GM21576 (cell line): ENCODE data around the gene HAUS3.

Source experiments
- ATAC-seq: cut with Tn5 transposase; IDR thresholded peaks from one replicate; pipeline ENCODE4 v1.9.1; 2021; ENCODE audit warnings: mild to moderate bottlenecking, moderate library complexity; ENCODE audit not compliant: unreplicated experiment

The HAUS3 gene

DNA sequence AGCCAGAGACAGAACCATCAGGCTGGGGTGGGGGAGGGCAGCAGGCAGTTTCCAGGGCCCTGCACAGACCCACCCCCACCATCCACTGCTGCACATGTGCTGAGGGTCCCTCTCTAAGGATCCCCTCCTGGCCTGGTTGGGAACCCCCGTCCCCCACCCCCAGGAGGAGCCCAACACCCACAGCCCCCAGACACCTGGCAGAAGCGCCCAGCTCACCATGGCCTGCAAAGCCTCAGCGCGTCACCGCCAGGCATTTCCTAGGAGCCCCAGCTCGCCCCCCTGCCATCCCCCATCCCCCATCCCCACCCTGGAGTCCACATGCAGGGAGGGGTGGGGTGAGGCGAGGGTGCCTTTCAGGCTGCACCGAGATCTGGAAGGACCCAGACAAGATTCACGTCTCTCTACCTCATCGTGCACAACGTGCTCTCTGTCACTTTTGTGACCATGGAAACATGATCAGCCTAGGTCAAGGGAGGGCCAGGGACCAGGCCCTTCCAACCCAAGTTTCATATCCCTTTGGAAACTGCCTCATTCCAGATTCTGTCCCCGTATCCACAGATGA is 10.7 kb upstream of the HAUS3 start:
- ATAC-seq, result no peak

DNA sequence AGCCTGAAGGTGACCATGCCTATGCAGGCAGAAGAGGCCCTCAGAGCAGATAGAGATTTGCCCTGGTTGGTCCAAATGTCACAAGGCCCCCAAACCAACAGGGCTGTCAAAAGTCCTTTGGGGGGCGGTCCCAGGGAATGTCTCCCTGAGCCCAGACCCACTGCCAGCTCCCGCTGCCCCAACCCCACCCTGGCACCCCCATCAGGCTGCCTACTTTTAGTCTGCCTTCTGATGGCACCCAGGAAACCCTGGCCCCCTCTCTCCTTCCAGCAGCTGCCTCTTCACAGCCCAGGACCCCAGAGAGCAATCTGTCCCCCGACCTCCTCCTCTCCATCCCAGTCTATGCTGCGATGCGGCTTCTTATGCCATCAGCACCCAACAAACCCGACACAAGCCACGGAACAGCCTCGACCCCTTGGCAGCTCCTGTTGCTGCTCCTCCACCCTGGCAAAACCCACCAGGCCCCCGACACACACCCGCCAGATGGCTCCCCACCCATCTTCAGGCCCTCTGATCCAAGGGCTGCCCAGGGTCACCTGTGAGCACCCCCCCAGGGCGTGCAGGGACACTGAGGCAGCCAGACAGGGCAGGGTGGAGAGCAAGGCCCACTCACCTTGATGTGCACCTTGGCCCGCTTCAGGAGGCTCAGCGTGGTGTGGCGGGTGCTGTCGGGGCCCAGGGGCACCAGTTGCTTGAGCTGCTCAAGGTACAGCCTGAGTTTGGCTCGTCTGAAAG is 10.0 kb upstream of the HAUS3 start:
- ATAC-seq, result no peak

DNA sequence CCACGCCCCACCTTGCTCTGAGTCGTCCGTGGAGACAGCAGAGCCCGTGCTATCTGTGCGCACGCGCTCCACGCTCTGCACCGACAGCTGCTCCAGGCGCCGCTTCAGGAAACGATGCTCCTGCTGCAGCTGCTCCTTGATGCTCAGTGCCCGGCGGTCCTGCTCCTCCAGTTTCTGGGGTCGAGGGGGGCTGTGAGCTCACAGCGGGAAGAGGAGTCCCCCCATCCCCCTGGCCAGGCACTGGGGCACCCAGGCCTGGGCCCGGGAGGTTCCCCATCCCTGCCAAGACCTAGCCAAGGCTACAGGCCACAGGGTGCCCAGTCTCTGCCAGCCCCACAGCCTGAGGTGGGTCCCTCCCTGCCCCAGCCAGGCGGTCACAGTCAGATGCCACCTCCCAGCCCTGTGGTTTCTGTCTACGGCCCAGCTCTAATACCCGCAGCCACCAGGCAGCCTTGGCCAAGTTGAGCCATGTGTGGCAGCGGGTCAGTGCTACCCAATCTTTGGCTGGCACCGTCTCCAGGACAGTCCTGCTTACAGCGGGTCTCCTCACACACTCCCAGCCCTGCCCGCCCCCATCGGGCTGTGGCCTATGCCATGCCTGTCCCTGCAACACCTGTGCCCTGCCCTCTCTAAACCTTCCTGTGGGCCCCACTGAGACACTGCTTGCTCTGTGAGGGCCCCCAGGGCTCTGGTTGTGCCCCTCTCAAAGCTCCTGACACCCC is 9.3 kb upstream of the HAUS3 start:
- ATAC-seq, result no peak

DNA sequence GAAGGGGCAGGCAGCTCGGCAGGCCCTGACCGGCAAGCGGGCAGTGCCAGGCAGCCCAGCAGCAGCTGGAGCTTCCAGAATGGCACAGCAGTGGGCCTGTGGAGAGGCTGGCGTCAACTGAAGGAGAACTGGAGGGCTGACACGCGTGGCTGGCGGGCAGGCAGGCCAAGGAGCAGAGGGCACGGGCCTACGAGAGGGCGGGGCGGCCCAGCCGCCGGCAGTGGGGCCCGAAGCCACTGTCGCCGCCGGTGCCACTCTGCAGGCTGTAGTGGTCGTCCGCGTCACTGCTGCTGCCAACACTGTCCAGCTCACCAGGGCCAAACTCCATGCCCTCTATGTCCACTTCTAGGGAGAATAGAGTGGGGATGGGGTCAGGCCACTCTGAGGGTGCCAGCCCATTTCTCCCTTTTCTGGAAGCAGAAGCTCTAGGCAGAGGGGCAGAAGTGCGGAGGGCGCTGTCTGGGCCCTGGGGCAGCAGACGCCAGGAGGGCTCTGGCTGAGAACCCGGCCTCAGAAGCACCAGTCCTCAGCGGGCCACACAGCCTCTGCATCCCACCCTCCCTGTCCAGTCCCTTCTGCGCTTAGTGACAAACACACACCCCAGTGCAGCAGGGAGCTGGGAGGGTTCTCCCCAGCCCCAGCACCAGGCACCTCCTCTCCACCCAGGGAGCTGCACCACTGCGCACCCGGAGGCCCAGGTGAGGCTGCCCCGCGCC is 8.6 kb upstream of the HAUS3 start:
- no peak for ATAC-seq

DNA sequence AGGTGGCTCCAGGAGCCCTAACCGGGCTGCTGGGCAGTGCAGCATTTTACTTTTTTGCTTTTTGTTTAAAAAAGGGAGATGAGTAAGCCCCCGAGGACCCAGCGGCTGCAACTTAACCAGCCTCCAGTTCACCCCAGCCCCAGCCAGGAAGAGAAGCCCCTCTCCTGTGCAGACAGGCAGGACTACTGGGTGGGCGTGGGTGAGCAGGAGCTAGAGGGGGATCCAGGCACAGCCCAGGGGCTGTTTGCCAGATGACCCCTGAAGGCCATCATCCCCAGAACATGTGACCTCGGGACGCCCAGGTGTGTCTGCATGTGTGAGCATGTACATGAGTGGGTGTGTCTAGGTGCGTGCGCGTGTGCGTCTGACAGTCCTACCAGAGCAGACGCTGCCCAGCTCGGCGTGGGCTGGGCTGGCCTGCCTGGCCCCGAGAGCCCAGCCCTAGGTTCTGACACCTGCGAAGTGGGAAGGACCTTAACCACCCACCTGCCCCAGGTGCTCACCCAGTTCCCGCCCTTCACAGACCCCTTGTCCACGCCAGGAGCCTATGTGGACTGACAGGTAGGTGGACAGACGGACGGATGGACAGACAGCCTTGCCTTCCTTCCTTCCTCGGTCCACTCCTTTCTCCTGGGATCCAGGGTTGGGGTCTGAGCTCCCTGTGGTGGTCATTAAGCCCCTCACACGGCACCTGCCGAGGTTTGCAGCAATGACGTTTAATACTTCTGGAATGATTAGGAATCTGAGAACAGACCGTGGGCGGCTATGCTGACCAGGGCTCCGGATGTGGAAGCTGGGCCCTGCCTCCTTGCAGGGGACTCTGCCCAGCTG is 7.8 kb upstream of the HAUS3 start:
- ATAC-seq, result no peak

DNA sequence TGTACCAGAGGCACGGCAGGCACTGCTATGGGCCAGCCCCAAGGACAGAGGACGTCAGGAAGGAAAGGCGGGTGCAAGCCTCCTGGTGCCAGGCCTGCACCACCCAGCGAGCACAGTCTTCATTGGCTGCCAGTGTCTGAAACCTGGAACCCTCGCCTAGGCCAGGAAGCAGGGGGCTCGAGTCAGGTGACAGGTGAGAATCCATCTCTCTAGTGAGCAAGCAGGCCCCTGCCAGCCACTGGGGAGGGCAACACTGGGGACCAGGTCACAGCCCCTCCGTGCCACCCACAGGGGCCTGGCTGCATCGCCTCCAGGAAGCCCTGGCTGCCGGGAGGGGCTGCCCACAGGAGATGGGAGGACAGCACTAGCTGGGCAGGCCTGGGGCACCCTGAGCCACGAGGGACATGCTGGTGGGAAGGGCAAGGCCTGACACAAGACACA is 6.9 kb upstream of the HAUS3 start:
- no peak for ATAC-seq

DNA sequence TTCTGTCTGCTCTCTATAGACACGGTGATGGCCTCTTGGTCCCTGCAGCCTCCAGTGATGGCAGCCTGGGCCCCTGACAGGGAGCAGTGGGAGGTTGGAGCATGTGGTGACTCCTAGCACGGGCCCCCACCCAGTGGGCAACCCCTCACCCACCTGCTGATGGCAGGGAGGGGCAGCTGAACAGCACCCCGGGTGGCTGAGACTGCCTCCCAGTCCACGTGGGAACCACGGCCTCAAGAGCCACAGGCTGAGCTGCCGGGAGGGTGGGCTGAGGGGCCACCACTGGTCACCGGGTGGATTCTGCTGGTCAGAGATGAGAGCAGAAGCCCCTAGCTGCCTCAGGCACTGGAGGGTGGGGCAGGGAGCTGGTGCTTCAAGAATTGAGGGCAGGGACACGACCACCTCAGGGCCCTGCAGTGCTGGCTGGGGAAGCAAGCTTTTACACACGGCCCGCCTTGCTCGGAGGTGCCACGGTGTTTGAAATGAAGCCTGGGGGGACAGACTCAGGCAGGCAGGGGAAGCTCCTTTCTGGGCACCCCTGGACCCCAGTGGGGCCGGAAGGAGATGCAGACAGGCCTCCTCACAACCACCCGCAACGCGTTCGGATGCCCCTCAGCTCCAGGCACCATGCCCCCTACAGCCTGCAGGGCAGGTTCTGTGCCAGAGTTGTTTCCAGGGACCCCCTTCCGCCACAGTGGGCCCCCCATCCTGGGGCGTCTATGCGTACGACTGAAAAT is 6.3 kb upstream of the HAUS3 start:
- no peak for ATAC-seq

DNA sequence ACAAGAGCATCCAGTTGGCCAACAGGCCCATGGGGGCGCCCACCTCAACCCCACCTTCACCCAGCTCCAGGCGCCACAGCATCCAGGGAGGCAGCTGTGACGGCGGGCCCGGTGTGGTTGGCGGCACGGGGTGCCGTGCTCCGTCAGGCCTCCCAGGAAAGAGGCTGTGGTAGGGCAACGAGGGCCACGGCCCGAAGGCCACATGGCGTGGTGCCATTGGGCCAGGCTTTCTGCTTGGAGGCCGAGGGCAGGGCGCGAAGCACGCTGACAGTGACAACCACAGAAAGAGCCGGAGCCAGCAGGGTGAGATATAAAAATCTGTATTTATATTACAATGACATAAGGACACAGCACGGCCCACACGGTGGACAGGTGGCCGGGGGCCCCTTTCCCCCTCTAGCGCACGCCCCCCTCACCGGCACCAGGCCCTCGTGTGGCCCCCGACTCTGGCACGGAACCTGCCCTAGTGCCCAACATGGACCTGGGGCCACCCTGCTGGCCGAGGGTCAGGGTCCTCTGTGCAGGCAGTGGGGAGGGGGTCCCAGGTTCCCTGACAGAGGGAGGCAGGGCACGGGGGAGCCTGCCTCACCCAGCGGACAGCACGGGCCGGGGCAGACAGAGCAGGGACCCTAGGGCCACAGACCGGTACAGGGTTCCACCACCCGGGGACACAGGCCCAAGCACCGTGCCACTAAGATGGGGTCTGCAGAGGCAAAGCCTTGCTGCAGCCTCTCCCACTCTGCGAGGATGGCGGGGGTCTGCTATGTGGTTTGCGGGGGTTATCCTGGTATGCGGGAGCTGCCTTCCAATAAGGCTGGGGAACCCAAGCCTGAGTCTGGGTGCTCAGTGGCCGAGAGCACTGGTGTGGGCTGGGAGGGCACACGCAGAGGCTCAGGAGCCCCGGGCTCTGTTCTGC is 5.5 kb upstream of the HAUS3 start:
- no peak for ATAC-seq

DNA sequence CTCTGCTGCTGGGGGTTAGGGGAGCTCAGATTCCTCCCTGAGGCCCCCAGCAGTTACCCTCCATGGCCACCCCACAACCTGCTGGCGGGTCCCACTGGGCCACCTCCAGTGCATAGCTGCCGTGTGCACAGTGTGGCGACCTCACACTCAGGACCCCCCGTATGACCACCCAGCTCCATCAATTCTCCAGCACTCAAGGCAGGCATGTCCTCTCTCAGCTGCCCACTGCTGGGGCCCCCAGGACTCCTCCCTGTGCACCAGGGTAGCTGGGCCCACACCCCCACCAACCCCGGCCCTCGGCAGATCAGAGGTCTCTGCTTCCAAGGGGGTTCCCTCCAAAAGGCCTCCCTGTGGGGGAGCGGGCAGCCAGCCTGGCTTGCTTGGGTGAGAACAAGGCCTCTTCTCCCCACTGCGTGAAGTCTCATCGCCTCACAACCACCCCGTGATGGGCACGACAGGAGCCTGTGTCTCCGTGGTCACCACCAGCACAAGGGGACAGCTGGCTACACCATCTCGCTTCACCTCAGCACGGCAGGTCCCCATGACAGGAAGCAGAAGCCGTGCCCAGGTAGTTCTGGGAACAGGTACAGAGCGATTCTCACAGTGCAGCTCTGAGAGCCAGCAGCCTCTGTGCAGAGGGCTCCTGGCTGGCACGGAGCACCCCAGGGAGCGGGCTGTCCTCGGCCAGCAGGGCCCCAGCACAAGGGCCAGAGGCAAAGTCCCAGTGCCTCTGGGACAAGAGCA is 4.6 kb upstream of the HAUS3 start:
- ATAC-seq, result no peak

DNA sequence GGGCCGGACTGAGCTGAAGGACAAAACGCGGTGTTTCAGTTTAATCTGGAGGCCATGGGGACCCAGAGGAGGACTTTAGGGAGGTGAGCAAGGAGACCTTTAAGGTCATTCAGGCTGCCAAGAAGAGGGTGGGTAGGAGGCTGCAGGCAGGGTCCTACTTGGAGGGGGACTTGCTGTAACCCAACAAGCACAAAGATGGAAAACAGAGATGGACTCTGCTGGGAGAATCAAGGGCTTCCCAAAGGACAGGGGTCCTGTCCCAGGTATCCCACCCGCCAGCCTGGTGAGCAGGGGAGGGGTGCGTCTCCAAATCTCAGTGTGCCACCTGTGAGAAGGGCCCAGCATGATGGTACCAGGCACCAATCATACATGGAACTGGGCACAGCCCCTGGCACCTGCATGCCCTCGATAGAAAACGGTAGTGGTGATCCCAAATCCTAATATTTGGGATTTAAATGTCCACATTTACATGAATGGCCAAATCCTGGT is 3.9 kb upstream of the HAUS3 start:
- ATAC-seq, result no peak

DNA sequence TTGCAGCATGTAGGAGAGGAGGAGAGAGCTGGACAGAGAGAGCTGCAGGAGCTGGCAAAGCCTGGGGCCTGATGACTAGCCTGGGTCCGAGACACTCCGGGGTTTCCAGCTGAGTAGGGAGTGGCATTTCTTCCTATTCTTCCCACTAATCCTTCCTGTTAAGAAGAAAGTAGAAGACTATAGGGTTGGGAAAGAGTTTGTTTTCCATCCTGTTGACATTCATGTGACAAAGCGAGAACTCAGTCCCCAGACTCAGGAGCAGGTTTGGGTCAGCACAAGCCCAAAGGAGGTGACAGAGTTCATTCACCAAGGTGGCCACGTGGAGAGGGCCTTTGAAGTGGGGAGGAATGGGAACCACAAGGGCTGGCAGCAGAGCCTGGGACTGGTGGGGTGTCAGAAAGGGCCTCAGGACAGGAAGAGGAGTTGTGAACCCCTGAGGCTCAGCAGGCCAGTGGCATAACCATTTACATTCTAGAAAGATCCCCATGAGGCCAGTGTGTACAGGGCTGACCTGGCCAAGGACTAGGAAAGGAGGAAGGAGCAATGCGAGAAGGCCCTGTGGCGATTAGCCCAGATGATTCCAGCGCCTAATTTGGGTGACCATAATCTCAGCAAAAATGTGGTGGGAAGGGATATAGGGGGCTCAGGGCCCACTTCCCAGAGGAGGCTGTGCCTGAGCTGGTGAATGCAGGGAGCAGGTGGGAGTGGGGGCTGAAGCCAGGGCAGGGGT is 3.3 kb upstream of the HAUS3 start:
- ATAC-seq, result no peak

DNA sequence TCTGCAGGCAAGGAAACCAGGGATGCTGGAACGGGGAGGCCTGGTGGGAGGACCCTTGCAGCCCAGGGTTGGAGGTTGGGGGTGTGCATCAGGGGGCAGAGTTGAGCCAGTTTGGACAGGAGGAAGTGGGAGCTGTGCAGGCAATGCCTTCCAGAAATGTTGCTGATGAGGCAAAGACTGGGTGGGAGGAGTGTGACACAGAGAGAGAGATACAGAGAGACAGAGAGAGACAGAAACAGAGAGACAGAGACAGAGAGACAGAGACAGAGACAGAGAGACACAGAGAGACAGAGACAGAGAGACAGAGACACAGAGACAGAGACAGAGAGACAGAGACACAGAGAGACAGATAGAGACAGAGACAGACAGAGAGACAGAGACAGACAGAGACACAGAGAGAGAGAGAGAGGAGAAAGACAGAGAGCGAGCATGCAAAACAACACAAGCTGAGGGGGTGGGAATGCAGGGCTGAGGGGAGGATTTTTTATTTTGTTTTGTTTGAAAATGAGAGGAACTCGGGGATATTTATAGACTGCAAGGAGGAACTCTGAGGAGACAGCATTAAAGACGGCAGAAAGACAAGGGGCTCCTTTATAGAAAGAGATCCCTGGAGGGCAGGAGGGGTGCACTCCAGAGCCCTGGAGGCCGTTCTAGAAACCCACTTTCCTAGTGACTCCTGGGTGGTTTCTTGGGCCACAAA is 1.9 kb upstream of the HAUS3 start:
- ATAC-seq, result no peak

DNA sequence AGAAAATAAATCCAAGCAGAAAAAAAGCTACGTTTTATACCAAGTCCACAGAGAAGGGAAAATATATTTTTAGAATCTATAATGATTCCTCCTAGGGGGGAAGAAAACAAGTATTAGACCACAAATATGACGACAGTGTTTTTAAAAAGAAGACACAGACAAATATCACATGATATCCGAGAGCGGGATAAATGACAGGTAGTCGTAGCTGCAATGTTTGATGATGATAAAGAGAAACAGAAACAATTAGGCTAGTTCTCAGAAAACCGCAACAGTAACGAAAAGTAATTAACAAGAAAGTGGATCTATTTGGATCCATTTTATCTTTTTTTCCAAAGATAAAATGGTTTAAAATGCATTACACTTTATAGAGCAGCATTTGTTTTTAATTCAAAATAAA is 918 bp downstream of the HAUS3 start:
- no peak for ATAC-seq

DNA sequence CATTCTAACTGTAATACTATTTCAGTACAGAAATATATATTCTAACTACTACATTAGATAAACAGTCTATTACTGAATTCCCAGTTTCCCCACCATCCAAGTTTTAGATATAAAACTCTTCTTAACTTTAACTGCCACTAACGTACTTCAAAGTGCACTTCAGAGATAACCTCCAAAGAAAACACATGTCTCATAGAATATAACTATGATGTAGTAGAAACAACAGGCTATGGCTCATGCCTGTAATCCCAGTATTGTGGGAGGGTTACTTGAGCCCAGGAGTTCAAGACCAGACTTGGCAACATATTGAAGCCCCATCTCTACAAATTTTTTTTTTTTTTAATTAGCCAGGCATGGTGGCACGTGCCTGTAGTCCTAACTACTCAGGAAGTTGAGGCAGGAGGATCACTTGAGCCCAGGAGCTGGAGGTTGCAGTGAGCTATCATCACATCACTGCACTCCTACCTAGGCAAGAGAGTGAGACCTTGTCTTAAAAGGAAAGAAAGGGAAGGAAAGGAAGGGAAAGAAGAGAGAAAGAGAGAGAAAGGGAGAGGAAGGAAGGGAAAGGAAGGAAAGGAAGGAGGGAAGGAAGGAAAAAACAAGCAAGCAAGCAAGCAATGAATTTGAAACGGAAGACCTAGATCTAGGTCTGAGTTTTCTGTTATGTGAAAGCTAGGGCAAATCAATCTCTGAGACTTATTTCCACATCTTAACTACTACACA is 4.8 kb downstream of the HAUS3 start:
- no peak for ATAC-seq

DNA sequence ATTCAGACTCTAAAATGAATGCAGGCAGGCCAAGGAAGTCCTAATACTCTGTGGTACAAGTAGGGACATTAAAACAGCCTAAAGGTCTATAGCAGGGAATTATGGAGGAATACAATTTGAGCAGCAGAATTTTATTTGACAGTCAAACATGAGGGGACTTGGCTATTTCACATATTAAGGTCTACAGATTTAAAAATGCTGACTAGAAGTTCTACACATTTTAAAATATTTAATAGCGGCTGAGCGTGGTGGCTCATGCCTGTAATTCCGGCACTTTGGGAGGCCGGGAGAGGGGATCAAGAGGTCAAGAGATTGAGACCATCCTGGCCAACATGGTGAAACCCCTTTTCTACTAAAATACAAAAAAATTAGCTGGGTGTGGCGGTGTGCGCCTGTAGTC is 10.8 kb downstream of the HAUS3 start:
- no peak for ATAC-seq

DNA sequence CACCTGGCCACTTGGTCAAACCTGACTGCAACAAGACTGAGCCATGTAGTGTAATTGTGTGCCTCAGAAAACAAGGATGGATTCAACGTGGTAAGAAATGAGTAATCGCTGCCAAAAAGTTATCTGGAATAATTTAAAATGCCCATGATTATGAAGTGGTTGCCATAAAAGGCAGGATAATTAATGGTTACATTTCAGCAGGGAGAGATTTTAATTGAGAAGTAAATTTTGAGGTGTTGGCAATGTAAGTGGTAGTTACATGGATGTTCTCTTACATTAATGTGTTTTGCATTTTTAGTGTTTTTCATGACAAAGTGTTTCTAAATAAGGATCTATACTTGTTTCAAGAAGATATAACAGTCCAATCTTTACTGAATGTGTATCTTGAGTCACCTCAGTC is 15.7 kb downstream of the HAUS3 start:
- ATAC-seq, result no peak
